ENCODE data around the gene ADAMTS3.

- TF ChIP-seq CTCF (optimal IDR thresholded peaks at IDR 0.05 in 1 of 3, IDR thresholded peaks at IDR 0.05 in 1 of 3, conservative IDR thresholded peaks at IDR 0.05 in 1 of 3; ENCODE audit: extremely low read depth in 1 of 3, insufficient read depth in 2 of 3, low read length in 3 of 3) (peak; percentile 62 to 79 (median 74)), EZH2 (IDR thresholded peaks at IDR 0.05; ENCODE audit: low read length) (no peak)
Observed at GRCh38 chr4:72505314-72505744, 63.7 kb downstream of the ADAMTS3 start.

All from keratinocyte (primary cell).